ENCODE results near the gene ASXL1.
A peak's percentile ranks its signal among the peaks of the same experiment; 100 is the strongest.

ASXL1 gene

GRCh38 chr20:32442630-32443373, 84.7 kb downstream of the ASXL1 start:
- DNase-seq = no peak

GRCh38 chr20:32443386-32443974, 85.3 kb downstream of the ASXL1 start:
- DNase-seq = no peak

- peak; percentile 27 to 75 for DNase-seq
These were observed 86.5 kb downstream of the ASXL1 start for GRCh38 chr20:32444474-32445220.

- no peak for DNase-seq
These were observed 87.6 kb downstream of the ASXL1 start for GRCh38 chr20:32445539-32446273.

GRCh38 chr20:32446301-32447100, 88.4 kb downstream of the ASXL1 start:
- no peak for DNase-seq

GRCh38 chr20:32447136-32448027, 89.3 kb downstream of the ASXL1 start:
- DNase-seq = no peak

GRCh38 chr20:32448306-32449056, 90.3 kb downstream of the ASXL1 start:
- no peak for DNase-seq

GRCh38 chr20:32449057-32449889, 91.1 kb downstream of the ASXL1 start:
- no peak for DNase-seq

- peak; percentile 83 to 96 for DNase-seq
These were observed 91.8 kb downstream of the ASXL1 start for GRCh38 chr20:32449890-32450401.

GRCh38 chr20:32450484-32451061, 92.4 kb downstream of the ASXL1 start:
- DNase-seq = peak; percentile 44 to 77

- no peak for DNase-seq
These were observed 93.2 kb downstream of the ASXL1 start for GRCh38 chr20:32451340-32451681.

GRCh38 chr20:32451682-32452461, 93.7 kb downstream of the ASXL1 start:
- no peak for DNase-seq

GRCh38 chr20:32452776-32453466, 94.8 kb downstream of the ASXL1 start:
- DNase-seq = no peak

GRCh38 chr20:32453467-32454163, 95.5 kb downstream of the ASXL1 start:
- DNase-seq = no peak

- no peak for DNase-seq
These were observed 96.3 kb downstream of the ASXL1 start for GRCh38 chr20:32454164-32455145.
